ENCODE measurements around the gene UROC1.

Gene UROC1

GRCh38 chr3:126516152-126516935 is 1.2 kb downstream of the UROC1 start:
- no peak for DNase-seq

- no peak for DNase-seq
These were observed 2.4 kb downstream of the UROC1 start for GRCh38 chr3:126515066-126515706.

- no peak for DNase-seq
These were observed 3.4 kb downstream of the UROC1 start for GRCh38 chr3:126514161-126514560.

- DNase-seq = no peak
These were observed 4.5 kb downstream of the UROC1 start for GRCh38 chr3:126512916-126513650.

- DNase-seq = peak; percentile 63
These were observed 5.5 kb downstream of the UROC1 start for GRCh38 chr3:126512026-126512425.

GRCh38 chr3:126511291-126511690 is 6.3 kb downstream of the UROC1 start:
- DNase-seq = no peak

- no peak for DNase-seq
These were observed 7.2 kb downstream of the UROC1 start for GRCh38 chr3:126510308-126510910.

- DNase-seq = no peak
These were observed 7.8 kb downstream of the UROC1 start for GRCh38 chr3:126509597-126510307.

GRCh38 chr3:126508564-126508964 is 9.0 kb downstream of the UROC1 start:
- DNase-seq = no peak

GRCh38 chr3:126507886-126508285 is 9.7 kb downstream of the UROC1 start:
- no peak for DNase-seq

GRCh38 chr3:126503701-126504100 is 13.9 kb downstream of the UROC1 start:
- DNase-seq = no peak

- DNase-seq = no peak
These were observed 14.9 kb downstream of the UROC1 start for GRCh38 chr3:126502656-126503055.

GRCh38 chr3:126501736-126502135 is 15.8 kb downstream of the UROC1 start:
- no peak for DNase-seq

- DNase-seq = no peak
These were observed 16.5 kb downstream of the UROC1 start for GRCh38 chr3:126501054-126501453.

GRCh38 chr3:126500016-126500415 is 17.6 kb downstream of the UROC1 start:
- no peak for DNase-seq

- DNase-seq = no peak
These were observed 18.2 kb downstream of the UROC1 start for GRCh38 chr3:126499401-126499800.

GRCh38 chr3:126498929-126499328 is 18.6 kb downstream of the UROC1 start:
- no peak for DNase-seq

GRCh38 chr3:126498461-126498860 is 19.1 kb downstream of the UROC1 start:
- no peak for DNase-seq

GRCh38 chr3:126497956-126498355 is 19.6 kb downstream of the UROC1 start:
- DNase-seq = no peak

- no peak for DNase-seq
These were observed 20.4 kb downstream of the UROC1 start for GRCh38 chr3:126496894-126497850.

GRCh38 chr3:126495786-126496185 is 21.8 kb downstream of the UROC1 start:
- DNase-seq = no peak

GRCh38 chr3:126494970-126495230 is 22.7 kb downstream of the UROC1 start:
- DNase-seq = no peak

All from midbrain (tissue), 1 donor.